ENCODE results near the gene DNAH14. TPM values are rescaled to one million over a fixed set of nuclear protein-coding genes. Genes with fewer than 3 reads are reported as not detected.
A peak's percentile ranks its signal among the peaks of the same experiment; 100 is the strongest.

DNAH14 gene
- total and polyA plus RNA-seq, 2 of the 13 experiments (the other 11 are each of a cell fraction or from before 2014, with no cell fraction given), result 4.5 to 27.5 TPM

GRCh38 chr1:225428068-225428880, 498.8 kb downstream of the DNAH14 start (continued):
- no peak for TF ChIP-seq ZFAT (CRISPR knock-in tag; conservative IDR thresholded peaks at IDR 0.05)
- peak; percentile 76; the same call in 1 of the 2 replicates for TF ChIP-seq REL (CRISPR knock-in tag; conservative IDR thresholded peaks at IDR 0.05)
- TF ChIP-seq NCOA1 (CRISPR knock-in tag; IDR thresholded peaks at IDR 0.05), result no peak
- no peak for TF ChIP-seq HIVEP1 (CRISPR knock-in tag; IDR thresholded peaks at IDR 0.05)
- TF ChIP-seq CBX5 (CRISPR knock-in tag; IDR thresholded peaks at IDR 0.05; ENCODE audit: borderline replicate concordance), result no peak
- no peak; the same call in 1 of the 2 replicates for TF ChIP-seq ZNF639 (CRISPR knock-in tag; conservative IDR thresholded peaks at IDR 0.05)
- TF ChIP-seq RCOR2 (CRISPR knock-in tag; IDR thresholded peaks at IDR 0.05), result no peak
- no peak for TF ChIP-seq MXD1 (CRISPR knock-in tag; IDR thresholded peaks at IDR 0.05)
- no peak for TF ChIP-seq RFX5 (IDR thresholded peaks at IDR 0.05; ENCODE audit: low read depth, low read length)
- TF ChIP-seq HNRNPK (IDR thresholded peaks at IDR 0.05; ENCODE audit: low read depth, low read length, poor library complexity, severe bottlenecking), result no peak
- no peak for TF ChIP-seq RORA (CRISPR knock-in tag; IDR thresholded peaks at IDR 0.05)
- TF ChIP-seq AHDC1 (CRISPR knock-in tag; IDR thresholded peaks at IDR 0.05; ENCODE audit: borderline replicate concordance), result no peak
- no peak for TF ChIP-seq ZNF296 (CRISPR knock-in tag; conservative IDR thresholded peaks at IDR 0.05)
- TF ChIP-seq KLF6 (CRISPR knock-in tag; IDR thresholded peaks at IDR 0.05), result no peak
- TF ChIP-seq ZNF841 (CRISPR knock-in tag; IDR thresholded peaks at IDR 0.05; ENCODE audit: borderline replicate concordance), result no peak
- TF ChIP-seq SMARCE1 (IDR thresholded peaks at IDR 0.05; ENCODE audit: borderline replicate concordance), result no peak
- TF ChIP-seq POLR2AphosphoS2 (IDR thresholded peaks at IDR 0.05; ENCODE audit: low read depth, low read length), result no peak
- no peak for TF ChIP-seq PLRG1 (conservative IDR thresholded peaks at IDR 0.05)
- peak; percentile 74 for TF ChIP-seq ZNF564 (CRISPR knock-in tag; IDR thresholded peaks at IDR 0.05)
- TF ChIP-seq RNF219 (CRISPR knock-in tag; IDR thresholded peaks at IDR 0.05), result no peak
